ENCODE results near the gene MSRB3.
"Not testable (repeated sequence)": the region's sequence is repeated elsewhere in the genome, so short reads cannot be mapped to it uniquely, and the experiment has no call there.

The MSRB3 gene

DNA sequence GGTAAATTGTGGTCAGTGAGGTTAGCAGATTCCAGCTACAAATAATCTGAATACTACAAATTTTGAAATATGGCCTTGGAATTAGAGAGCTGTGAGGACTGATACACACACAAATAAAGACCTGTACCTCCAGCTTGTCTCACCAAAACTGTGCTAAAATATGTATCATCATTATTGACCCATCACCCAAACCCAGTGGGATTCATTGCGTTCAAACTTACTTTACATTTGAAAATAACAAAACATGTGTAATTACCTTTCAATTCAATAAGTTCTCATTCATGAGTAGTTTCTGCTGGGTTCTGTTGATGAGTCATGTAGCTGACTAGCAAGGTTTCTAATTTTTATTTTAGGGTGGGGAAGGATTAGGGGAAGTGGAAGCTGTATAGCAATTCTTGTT is 170.9 kb downstream of the MSRB3 start:
- TF ChIP-seq, protein P1, sequence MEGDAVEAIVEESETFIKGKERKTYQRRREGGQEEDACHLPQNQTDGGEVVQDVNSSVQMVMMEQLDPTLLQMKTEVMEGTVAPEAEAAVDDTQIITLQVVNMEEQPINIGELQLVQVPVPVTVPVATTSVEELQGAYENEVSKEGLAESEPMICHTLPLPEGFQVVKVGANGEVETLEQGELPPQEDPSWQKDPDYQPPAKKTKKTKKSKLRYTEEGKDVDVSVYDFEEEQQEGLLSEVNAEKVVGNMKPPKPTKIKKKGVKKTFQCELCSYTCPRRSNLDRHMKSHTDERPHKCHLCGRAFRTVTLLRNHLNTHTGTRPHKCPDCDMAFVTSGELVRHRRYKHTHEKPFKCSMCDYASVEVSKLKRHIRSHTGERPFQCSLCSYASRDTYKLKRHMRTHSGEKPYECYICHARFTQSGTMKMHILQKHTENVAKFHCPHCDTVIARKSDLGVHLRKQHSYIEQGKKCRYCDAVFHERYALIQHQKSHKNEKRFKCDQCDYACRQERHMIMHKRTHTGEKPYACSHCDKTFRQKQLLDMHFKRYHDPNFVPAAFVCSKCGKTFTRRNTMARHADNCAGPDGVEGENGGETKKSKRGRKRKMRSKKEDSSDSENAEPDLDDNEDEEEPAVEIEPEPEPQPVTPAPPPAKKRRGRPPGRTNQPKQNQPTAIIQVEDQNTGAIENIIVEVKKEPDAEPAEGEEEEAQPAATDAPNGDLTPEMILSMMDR (IDR thresholded peaks at IDR 0.05; ENCODE audit: insufficient read depth, missing control alignments), result no peak
- DNase-seq (ENCODE audit: insufficient read length, low spot score) (no peak), FAIRE-seq (no peak)

DNA sequence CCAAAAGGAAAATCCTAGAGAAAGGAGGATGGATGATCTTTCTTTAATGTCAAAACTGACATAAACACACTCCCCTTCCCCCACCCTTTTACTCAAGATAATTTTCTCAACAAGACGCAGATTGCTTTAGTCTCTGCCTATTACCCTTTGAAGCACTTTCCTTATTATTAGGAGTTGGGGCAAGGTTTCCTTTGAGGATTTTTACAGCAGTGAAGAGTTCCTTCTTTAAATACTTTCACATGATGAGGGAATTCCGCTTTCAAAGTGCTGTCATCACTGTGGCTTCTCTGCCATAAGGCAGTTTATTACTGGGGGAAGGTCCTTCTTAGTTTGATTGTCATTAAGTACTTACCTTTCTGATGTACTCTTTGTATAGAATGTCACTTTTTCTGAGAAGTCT is 172.1 kb downstream of the MSRB3 start:
- TF ChIP-seq, protein P1 (IDR thresholded peaks at IDR 0.05; ENCODE audit: insufficient read depth, missing control alignments), result no peak
- FAIRE-seq, result no peak

DNA sequence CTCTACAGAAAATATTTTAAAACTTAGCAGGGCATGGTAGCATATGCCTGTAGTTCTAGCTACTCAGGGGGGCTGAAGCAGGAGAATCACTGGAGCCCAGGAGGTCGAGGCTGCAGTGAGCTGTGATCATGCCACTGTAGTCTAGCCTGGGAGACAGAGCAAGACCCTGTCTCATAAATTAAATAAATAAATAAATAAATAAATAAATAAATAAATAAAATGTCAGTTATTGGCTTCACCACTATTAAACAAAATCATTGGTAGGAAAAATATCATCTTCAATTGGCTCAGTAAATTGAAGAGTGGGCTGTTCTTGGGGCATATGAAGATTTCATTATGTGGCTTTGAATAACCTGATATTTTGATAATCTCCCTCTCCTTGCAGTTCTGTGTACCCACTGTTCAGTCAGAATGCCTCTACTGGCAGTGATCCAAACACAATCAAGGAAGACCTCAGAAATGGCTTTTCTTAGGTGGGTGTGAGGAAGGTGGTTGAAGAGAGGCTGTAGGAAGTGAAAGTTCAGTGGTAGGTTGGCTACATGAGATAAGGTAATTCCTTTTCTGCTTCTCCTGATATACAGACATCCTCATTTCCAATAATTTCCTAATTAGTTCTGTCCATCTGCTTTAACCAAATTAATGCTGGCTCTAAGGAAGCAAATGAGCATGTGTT is 175.8 kb downstream of the MSRB3 start:
- TF ChIP-seq, protein P1 (IDR thresholded peaks at IDR 0.05; ENCODE audit: insufficient read depth, missing control alignments), result no peak
- FAIRE-seq, result no peak

More for the DNA sequence above, 172.1 kb downstream of the MSRB3 start:
- DNase-seq (ENCODE audit: insufficient read length, low spot score), result no peak

DNA sequence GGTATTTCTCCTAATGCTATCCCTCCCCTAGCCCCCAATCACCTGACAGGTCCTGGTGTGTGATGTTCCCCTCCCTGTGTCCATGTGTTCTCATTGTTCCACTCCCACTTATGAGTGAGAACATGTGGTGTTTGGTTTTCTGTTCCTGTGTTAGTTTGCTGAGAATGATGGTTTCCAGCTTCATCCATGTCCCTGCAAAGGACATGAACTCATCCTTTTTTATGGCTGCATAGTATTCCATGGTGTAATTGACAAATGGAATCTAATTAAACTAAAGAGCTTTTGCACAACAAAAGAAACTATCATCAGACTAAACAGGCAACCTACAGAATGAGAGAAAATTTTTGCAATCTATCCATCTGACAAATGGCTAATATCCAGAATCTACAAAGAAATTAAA is 178.9 kb downstream of the MSRB3 start:
- DNase-seq (ENCODE audit: insufficient read length, low spot score); FAIRE-seq: not testable (repeated sequence)

More for the DNA sequence above, 175.8 kb downstream of the MSRB3 start:
- DNase-seq (ENCODE audit: insufficient read length, low spot score), result no peak

DNA sequence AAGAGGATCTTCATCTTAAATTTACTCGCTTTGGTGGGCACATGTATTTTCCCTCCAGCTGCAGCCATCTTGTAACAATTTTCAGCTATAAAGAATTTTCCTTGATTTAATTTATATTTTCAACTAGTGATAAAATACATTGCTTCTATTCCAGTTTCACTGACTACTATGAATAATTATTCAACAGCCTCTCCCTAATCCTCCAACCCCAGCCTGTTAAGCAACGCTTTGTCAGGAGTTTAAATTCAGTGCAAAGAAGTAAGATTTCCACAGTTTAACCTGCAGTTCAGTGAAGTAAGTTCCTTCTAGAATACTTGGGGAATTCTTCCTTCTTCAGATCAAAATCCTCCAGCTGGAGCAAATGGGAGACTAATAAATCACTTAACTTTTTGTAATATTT is 180.2 kb downstream of the MSRB3 start:
- TF ChIP-seq, protein P1 (IDR thresholded peaks at IDR 0.05; ENCODE audit: insufficient read depth, missing control alignments), result no peak
- no peak for FAIRE-seq
- no peak for DNase-seq (ENCODE audit: insufficient read length, low spot score)

DNA sequence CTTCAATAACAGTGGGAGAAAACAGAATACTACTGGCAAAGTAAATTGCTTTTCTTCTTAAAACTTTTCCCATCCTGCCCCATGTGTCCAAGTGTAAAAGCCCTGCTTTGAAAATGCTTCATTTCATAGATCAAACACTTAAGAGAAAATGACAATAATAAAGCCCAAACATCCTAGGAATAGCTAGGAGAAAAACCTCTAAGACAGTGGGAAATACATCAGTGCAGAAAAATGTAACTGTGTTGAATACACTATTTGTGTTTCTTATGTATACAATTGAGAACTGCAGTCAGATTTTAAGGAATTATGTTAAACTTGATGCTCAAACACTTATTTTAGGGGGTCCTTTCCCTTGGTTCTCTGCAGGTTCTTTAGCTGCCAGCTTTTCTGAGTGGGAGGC is 181.1 kb downstream of the MSRB3 start:
- FAIRE-seq (no peak), DNase-seq (ENCODE audit: insufficient read length, low spot score) (no peak)
- TF ChIP-seq, protein P1 (IDR thresholded peaks at IDR 0.05; ENCODE audit: insufficient read depth, missing control alignments), result no peak

DNA sequence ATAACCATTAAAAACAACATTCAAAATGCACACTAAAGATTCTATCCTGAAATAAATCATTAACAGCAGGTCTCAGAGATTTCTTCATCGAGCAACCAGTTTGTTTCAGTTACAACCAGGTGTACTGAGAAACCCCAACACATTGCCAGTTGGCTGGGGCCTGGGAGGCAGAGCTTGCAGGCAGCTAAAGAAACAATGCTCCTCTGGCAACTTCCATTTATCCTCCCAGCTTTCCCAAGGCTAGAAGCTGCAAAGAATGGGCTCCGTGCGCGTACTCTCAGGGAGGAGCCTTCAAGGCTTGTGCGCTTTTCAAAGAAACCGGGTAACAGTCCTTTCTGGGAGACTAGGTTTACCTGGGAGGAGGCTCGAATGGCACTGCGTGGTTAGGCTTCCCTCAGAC is 181.6 kb downstream of the MSRB3 start:
- no peak for DNase-seq (ENCODE audit: insufficient read length, low spot score)
- TF ChIP-seq, protein P1 (IDR thresholded peaks at IDR 0.05; ENCODE audit: insufficient read depth, missing control alignments), result no peak
- no peak for FAIRE-seq

DNA sequence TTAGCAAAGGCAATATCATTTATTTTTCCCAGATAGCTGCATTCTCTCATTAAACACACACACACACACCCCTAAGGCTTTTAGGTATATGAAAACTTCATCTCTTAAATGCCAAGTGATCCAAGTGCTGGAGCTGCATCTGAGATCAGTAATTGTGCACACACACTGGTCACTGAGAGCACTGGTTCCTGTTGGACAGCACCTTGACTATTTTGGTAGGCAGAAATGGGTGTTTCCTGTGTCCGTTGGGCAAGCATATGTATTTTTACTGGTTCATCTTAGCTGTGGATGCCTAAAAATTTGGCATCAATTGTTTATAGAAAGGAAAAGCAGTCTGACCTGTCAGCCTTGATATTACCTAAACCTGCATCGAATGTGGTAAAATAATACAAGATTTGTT is 182.5 kb downstream of the MSRB3 start:
- TF ChIP-seq, protein P1 (IDR thresholded peaks at IDR 0.05; ENCODE audit: insufficient read depth, missing control alignments), result no peak
- no peak for FAIRE-seq
- DNase-seq (ENCODE audit: insufficient read length, low spot score), result no peak

Data from D721Med (cell line).